GM18873 (cell line): ENCODE data around the gene SLC6A17.

Experiments
- ATAC-seq: cut with Tn5 transposase; IDR thresholded peaks from one replicate; pipeline ENCODE4 v1.9.1; 2021; ENCODE audit warnings: mild to moderate bottlenecking, moderate library complexity, moderate number of reproducible peaks; ENCODE audit not compliant: unreplicated experiment, low FRiP score

Gene SLC6A17

DNA sequence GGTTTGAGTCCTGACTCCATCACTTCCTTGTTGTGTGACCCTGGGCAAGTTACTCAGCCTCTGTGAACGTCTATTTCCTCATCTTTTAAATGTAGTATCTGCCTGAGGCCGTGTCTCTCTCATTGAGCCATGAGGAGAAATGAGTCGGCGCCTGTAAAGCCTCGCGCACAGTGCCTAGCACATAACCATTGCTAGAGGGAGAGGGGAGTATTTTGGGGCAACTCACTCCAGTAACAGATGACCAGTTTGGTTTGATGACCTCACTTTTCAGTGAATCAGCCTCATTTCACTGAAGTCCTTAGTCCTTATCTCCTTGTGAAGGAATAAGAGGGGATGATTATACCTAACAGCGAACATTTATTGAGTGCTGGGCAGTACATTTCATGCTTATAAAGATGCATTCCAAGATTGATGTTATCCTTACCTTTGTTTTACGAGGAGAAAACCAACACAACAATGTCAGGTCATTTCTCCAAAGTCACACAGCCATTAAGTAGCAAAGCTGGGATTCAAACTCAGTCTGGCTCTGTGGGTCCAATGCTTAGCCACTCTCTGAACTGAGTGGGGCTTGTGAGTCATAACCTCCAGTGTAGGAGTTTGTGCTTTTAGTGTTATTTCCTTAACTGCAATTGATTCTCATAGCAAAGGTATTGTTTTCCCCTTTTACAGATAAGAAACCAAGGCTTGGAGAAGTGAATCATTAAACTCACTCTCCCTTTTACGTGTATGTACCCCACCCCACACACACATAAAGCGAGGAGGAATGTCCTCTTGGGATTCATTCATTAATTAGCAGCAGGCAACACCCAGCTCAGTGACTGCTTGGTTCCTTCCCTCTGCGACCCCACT lies 85.8 kb downstream of the SLC6A17 start:
- no peak for ATAC-seq

DNA sequence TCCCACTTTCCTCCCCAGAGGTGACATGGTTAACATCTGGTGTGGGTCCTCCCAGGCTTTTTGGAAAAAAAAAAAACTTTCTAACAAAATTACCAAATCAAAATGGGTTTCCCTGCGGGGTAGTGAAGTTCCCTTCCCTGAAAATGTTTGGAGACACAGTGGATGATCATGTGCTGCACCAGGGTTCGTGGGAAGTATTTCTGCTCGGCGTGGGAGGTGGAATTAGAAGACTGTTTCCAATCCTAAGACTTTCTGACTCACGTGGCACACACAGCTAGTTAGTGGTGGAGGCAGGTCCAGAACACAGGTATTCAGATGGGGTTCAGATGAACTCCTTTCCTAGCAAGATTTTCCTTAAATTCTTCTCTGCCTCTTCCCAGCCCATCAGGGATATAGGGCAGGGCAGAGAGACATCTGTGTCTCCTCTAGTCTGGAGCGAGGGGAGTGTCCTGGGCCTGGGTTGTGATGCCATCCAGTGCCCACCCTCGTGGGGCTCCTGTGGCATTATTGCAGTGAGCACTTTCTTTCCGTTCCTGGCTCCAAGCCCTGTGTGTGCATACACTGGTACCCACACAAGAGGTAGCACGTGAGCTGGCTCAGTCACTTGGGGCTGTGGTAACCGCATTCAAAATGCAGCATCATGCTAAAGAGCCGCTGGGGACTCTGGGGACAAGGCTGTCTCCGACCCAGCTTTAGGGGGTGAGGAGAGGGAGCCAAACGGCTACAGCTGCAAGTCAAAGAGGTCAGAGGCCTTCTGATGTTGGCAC lies 87.3 kb downstream of the SLC6A17 start:
- ATAC-seq, result no peak

DNA sequence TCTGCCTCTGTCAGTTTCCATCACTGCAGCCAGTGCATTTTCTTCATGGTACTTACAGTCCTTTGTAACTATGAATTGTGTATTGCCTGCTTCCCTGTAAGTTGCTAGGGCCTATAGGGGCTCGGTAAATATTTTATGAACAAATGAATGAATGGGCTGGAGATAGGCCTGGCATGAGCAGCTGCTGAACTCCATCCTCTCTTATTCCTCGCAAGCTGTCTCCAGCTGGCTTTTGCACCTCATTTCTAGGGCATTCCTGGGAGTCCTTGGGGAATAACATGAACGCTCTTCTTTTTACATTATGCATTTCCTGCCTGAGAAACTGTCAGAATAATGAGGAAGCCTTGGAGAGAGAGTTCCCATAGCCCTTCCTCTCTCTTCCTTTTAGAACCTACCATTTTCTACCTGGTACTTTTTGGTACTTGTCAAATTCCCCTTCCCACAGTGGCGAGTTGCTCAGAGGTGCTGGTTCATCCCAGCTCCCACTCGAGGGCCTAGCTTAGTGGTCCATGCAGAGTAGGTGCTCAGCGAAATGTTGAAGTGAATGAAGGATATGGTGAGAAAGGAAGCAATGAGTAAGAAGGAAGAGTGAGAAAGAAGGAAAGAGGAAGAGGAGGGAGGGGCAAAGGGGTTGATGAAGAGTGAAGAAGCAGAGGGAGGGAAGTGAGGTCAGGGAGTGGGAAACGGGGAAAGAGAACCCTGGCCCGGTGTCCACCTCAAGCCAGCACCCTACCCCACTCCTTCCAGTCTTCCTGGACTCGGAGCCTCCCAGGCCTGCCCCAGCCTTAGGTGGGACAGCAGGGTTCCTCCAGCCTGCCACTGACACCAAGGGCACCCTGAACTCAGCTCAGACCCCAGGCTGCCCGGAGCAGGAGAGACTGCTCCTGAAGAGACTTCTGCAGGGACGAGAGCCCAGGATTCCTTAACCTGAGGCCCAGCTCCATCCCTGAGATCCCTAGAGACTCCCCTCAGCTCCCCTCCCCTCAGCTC lies 89.4 kb downstream of the SLC6A17 start:
- ATAC-seq, result no peak

DNA sequence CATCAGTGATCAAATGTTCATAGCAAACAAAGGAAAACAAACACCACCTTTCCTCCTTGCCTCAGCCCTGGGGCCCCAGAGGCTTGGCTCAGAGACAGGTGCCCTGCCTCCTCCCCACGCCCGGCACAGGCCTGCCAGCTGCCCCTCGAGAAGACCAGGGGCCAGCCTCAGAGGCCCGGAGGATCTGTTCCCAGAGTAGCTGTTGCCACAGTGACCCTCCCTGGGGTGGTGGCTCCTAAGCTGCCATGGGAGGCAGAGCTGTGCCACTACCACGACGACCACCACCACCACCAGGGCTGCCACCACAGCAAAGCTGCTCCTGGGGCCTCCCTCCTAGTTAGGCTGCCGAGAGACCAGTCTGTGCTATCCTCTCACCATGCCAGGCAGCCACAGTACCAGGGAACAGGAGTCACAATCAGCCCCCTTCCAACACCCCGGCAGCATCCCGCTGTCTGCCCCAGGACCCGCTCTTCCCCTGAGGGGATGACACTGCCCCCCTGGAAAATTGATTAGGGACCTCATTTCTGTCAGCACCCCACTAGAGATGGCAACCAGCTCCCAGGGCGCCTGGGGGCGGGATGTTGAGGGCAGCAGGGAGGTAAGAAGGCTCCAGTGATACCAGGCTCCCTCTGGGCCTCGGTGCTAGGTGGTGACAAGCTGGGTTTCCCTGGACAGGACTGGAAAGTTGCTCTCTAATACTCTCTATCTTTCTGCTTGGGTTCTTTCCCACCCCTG lies 90.3 kb downstream of the SLC6A17 start:
- no peak for ATAC-seq

DNA sequence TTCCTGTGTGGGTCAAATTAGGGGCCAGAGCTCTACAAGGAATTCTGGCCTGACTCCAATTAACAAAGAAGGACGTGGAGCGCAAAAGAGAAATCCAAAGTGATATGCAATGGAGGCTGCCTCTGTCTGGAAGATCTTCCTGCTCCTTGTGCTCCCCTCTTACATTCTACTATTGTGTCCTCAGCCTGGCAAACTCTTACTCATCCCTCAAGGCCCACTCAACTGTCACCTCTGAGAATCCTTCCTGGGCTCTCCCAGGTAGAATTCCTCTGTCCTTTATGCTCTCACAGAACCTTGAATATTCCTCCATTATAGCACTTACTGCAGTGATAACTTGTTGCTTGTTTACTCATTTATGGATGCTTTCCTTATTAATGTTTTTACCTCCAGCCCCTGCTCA lies 91.2 kb downstream of the SLC6A17 start:
- ATAC-seq, result no peak

DNA sequence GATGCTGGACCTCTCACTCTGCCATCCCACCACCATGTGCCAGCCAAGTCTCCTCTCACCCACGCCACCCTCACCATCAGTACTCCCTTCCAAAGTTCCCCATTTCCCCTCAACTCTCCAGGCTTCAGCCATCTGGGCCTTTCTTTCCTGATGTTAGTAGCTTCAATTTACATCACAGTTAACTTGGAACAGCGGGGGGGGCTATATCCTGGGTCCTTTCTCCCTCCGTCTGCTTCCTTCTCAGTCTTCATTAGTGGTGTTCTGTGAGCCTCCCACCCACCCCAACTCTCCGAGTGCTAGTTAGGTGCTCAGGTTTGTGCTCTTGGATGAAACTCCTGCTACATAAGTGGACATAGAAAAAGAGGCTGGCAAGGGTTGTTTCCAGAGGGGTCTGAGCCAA lies 91.8 kb downstream of the SLC6A17 start:
- ATAC-seq, result no peak

DNA sequence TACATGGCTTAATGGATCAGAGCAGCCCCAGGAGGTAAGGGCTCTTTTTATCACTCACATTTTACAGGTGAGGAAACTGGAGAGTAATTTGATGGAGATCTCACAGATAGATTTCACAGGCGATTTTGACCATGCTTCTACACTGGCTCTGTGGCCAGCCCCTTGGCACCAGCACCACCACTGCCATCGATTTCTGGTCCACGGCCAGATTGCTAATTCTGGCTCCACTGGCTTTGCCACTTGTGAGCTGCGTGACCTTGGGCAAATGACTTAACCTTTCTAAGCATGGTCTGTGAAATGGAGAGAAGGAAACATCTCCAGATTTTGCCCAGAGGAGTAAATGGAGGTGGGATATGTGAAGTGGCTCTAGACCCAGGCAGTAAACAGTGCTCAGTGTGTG lies 92.4 kb downstream of the SLC6A17 start:
- ATAC-seq, result no peak

DNA sequence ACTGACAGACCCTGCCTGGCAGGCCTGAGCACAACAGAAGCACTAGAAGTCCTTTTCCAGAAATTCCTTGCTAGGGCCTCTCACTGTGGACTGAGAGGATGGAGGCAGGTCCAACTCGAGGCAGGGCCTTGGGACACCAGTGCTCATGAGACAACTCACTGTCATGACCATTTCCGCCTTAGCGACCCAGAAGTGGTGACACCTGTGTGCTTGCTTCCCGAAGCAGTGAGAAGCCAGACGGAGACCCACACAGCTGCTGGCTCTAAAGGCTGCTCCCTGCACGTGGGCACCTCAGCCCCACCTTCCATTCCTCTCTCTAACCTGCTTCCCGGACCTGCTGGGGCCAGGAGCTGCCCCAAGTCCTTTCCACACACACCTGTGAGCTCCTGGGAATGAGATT lies 92.9 kb downstream of the SLC6A17 start:
- ATAC-seq, result peak; percentile 29

DNA sequence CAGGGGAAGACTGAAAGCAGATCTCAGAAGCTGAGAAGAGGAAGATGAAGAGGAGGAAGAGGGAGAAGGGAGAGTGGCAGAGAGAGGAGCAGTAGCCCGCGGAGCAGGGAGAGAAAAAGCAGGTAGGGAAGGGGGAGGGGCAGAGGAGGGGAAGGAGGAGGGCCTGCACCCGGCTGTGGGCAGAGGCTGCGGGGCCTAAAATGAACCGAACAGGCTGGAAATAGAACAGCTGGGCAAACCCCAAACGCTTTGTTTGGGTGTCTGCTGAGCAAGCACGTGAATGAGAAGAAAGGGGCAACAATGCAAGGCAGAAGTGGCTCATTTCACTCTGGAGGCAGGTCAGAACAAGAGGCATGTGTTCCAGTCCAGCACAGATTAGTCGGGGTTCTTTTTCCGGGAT lies 93.3 kb downstream of the SLC6A17 start:
- peak; percentile 65 for ATAC-seq

DNA sequence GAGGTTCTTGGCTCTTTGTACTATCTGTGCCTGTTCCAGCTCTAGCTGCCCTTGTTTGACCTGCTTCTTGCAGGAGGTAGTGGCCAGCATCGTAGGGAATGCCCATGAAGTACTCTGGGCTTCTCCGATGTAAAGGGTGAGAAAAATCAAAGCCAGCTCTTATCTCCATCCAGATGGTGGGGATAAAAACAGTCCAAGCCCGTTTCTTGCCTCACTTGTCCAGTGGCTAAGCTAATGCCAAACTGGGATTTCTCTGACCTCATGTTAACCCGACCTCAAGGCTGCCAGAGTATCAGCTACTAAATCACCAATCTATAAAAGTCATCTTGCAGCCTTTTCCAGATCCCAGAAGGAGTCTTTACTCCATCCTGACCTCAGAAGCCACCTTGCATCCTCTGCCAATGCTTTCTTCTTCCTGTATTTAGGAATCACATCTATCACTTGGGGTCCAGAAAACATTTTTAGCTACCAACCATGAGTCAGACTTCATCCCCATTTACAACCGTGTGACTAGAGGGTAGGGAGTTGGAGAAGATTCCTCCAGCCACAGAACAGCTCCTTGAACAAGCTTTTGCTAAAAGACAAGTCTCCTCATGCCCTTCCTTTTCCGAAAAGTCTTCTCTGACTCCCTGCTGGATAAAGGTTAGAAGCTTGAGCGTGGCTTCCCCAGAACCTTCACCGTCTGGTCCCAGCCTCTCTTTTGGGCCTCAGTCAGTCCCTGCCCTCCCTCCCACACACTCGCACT lies 95.8 kb downstream of the SLC6A17 start:
- ATAC-seq, result no peak

DNA sequence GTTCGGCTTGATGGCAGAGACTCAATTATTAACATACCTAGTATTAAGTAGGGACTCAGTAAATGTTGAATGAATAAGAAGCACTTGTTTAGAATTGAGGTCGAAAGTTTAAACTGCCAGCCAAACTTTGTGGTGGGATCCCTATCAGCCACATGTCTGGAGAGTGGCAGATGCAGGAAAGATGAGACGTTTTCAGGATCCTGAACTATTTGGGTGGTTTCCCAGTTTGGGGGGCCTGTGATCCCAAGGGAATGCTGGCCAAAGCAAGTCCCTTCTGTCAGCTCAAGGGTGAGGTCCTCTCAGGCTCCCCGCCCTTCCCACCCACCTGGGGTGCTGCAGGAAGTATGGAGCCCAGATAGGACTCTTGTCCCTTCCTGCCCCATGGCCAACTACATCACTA lies 98.5 kb downstream of the SLC6A17 start:
- ATAC-seq, result no peak

DNA sequence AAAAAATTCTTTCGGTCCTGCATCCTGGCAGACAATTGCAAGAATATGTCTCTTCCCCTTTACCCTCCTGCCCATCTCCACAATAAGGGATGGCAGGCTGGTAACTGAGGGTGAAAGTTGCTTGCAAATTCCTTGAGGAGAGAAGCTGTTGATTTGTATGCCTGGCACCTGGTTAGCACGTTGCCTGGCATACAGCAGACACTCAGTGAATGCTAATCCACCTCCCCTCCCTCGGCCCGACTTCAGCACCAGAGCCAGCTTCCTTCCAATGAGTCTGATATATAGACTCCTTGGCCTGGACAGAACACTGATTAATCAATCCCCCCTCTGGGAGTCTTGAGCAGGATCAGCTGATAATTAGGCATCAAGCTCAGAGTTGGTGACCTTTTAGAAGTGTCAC lies 99.0 kb downstream of the SLC6A17 start:
- ATAC-seq, result no peak

DNA sequence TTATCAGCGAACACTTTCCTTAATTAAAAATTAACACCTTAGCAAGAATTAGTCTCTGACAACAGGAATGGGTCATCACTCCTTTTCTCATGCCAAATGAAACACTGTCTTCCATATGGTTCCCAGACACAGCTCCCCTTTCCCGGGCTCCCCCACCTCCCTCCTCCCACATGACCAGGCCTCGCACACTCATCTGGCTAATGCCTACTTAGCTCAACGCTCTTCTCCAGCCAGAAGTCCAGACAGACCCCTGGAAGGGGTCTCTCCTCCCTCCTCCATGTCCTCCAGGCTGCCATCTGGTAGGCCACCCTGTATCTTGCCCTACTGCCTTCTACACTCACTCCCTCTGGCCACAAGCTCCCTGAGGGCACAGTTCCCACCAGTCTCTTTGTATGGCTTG lies 99.7 kb downstream of the SLC6A17 start:
- no peak for ATAC-seq

DNA sequence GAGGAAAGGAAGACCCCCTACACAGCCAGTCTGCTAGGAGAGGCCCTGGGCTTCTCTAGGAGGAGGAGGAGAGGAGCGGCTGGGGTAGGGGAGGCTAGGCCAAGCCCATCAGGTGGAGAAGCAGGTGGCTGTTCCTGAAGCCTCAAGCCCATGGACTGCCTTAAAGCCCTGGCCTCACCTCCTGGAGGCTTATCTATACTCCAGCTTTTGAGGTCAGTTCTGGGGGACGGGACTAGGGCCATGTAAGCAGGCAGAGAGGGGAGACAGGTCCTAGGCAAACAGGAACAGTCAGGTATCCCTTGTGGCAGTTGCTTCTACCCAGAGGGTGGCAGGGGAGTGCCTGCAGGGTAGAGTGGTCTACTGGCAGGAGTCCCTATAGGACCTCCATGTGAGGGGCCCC lies 100.5 kb downstream of the SLC6A17 start:
- ATAC-seq, result no peak
